Limb (tissue), 2 donors: ENCODE data around the gene CA10.

Source experiments
- DNase-seq, 2 donors: peaks; one replicate each; pipeline ENCODE4 v3.0.0-alpha.2; 2016; ENCODE audit errors: extremely low spot score in 2 of 2

Gene CA10

GRCh38 chr17:51685287-51685909 lies 473.1 kb downstream of the CA10 start:
- no peak for DNase-seq

- no peak for DNase-seq
Measured at GRCh38 chr17:51684214-51684613, 474.3 kb downstream of the CA10 start.

GRCh38 chr17:51683291-51683690 lies 475.2 kb downstream of the CA10 start:
- no peak for DNase-seq

- DNase-seq, result no peak
Measured at GRCh38 chr17:51682115-51682514, 476.4 kb downstream of the CA10 start.

GRCh38 chr17:51677875-51678274 lies 480.6 kb downstream of the CA10 start:
- DNase-seq, result no peak

GRCh38 chr17:51676691-51677487 lies 481.6 kb downstream of the CA10 start:
- no peak for DNase-seq

GRCh38 chr17:51674579-51675255 lies 483.8 kb downstream of the CA10 start:
- no peak for DNase-seq

GRCh38 chr17:51673070-51673469 lies 485.4 kb downstream of the CA10 start:
- no peak for DNase-seq

- DNase-seq, result no peak
Measured at GRCh38 chr17:51672065-51672464, 486.4 kb downstream of the CA10 start.

GRCh38 chr17:51670899-51671298 lies 487.6 kb downstream of the CA10 start:
- no peak for DNase-seq

- DNase-seq, result no peak
Measured at GRCh38 chr17:51668963-51669246, 489.6 kb downstream of the CA10 start.

GRCh38 chr17:51668155-51668962 lies 490.2 kb downstream of the CA10 start:
- no peak for DNase-seq

GRCh38 chr17:51667706-51668083 lies 490.8 kb downstream of the CA10 start:
- DNase-seq, result no peak

GRCh38 chr17:51666971-51667705 lies 491.4 kb downstream of the CA10 start:
- no peak for DNase-seq

- no peak for DNase-seq
Measured at GRCh38 chr17:51662204-51663056, 496.1 kb downstream of the CA10 start.

GRCh38 chr17:51661403-51661802 lies 497.1 kb downstream of the CA10 start:
- no peak for DNase-seq

GRCh38 chr17:51660266-51660665 lies 498.2 kb downstream of the CA10 start:
- no peak for DNase-seq

- DNase-seq, result no peak
Measured at GRCh38 chr17:51657224-51657623, 501.3 kb downstream of the CA10 start.

- peak; percentile 56 to 62 for DNase-seq
Measured at GRCh38 chr17:51653878-51654277, 504.6 kb downstream of the CA10 start.

GRCh38 chr17:51652529-51652928 lies 506.0 kb downstream of the CA10 start:
- no peak for DNase-seq
